ENCODE data around the gene CCL4.
"Not testable (repeated sequence)": the region's sequence is repeated elsewhere in the genome, so short reads cannot be mapped to it uniquely, and the experiment has no call there.

The CCL4 gene

DNA sequence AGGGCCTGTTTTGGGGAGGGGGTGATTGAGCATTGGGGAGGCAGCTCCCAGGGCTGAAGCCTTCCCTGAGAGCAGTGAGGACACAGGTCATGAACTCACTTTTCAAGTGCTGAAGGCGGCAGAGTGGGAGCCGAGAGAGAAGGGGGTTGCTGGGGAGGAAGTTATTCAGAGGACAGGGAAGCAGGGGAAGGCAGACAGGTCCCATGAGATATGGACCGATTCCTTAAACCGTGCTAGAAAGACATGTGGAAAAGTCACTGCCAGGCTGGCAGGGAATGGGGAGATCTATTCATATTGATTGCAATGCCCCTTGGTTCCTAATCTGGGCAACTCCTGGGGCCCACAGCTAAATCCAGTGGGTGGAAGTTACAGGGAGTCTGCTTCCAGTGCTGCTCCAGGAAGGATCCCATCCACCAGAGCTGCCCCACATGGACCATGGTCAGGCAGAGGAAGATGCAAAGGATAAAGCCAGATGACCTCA is 1.1 kb downstream of the CCL4 start:
- peak overlapping the region; percentile 25; the same call in 1 of the 2 replicates for H3K4me3 ChIP-seq (ENCODE audit: low read length)
- TF ChIP-seq ZNF274 (IDR thresholded peaks at IDR 0.05; ENCODE audit: low read depth, low read length): no peak

DNA sequence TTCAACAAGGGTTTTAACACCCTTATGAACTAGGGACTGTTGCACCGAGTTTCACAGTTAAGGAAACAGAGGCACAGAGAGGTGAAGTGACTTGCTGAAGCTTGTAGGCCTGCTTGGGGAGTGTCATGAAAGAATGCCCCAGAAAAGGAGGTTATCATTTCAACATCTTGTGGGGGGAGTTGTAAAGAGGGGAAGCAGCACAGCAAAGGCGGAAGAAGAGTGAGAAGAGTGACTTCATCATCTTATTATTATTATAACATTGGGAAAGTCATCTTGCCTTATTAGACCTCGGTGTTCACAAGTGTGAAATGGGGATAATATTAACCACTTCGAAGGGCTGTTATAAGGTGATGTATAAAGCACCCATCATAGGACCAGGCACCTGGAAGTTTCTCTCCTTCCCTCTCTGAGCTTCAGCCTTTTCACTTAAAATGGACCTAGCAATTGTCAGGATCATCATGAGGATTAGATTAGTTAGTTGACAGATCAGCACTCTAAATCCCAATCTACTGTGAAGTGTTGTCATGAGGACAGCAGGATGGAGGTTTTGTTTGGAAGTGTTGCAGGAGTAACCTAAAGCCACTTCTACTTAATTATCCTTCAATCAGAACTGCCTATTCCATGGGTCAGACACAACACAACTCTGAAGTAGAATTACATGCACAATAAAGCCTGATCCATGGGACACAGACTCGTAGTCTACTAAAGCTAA is 2.3 kb downstream of the CCL4 start:
- H3K4me3 ChIP-seq (ENCODE audit: low read length): no peak overlapping the region
- no peak for TF ChIP-seq ZNF274 (IDR thresholded peaks at IDR 0.05; ENCODE audit: low read depth, low read length)

DNA sequence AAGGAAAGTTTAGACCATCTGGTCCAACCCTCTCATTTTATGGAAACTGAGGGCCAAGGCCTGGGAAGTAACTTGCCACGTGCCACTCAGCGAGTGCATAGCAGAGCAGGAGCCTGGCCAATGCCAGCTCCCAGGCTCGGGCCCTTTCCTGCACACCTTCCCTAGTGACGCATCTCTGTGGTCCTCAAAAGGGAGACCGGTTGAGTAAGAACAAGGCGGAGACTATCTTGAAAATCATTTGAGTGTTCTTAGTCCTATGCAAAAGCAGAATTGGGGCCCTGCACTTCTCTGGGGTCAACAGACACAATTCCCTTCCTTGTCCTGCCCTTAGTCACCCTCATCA is 2.8 kb downstream of the CCL4 start:
- H3K4me3 ChIP-seq (ENCODE audit: low read length): no peak overlapping the region
- no peak for TF ChIP-seq ZNF274 (IDR thresholded peaks at IDR 0.05; ENCODE audit: low read depth, low read length)

DNA sequence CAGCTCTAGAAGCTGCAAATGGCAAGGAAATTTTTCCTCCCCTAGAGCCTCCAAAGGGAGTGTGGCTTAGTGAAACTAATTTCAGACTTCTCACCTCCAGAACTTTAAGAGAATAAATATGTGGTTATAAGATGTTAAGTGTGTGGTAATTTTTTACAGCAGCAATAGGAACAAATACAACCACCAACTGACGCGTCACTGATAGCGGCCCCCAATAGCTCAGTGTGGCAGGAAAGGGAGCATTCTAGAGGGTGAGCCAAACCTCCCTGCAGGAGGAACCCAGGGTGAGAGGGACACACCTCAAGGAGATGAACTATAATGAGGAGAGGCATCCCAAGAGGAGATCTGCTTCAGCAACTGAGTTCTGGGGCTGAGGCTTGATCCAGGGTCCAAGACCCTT is 4.0 kb downstream of the CCL4 start:
- H3K4me3 ChIP-seq (ENCODE audit: low read length): no peak overlapping the region
- TF ChIP-seq ZNF274 (IDR thresholded peaks at IDR 0.05; ENCODE audit: low read depth, low read length): no peak

DNA sequence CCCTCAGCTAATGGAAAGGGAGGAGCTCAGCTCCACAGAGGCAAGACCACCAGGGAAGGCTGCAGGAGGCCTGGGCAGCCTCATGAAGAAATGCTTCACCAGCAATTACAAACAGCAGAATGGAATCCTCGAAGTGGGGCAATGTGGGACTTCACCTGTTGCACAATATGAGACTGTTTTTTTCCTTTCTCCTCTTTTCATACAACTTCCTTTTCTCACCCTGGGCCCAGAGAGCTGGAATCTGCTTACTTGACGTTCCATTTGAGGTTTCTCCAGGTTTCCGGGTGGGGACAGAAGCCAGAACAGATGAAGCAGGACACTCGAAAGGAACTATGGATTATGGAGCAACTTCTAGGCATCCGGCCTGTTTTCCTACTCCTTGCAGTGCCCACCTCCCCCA is 4.6 kb downstream of the CCL4 start:
- not testable (repeated sequence) for H3K4me3 ChIP-seq (ENCODE audit: low read length)

DNA sequence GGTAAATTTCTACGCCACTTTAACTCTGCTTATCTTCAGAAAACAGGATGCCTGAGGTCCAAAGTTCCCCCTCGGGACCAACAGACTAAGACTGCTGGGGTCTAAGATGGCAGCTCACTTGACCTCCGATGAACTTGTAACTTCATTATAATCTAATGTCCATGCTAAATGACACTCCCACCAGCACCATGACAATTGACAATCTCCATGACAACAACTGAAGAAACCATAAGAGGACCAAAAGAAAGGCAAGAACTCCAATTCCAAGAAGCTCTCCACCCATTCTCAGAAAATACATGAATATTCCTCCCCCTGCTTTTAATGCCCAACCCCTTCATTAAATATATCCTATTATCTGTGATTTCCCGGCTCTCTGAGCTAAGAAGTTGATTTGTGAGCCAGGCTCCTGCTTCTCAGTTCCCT is 7.5 kb downstream of the CCL4 start:
- TF ChIP-seq ZNF274 (IDR thresholded peaks at IDR 0.05; ENCODE audit: low read depth, low read length): no peak
- H3K4me3 ChIP-seq (ENCODE audit: low read length): no peak overlapping the region

DNA sequence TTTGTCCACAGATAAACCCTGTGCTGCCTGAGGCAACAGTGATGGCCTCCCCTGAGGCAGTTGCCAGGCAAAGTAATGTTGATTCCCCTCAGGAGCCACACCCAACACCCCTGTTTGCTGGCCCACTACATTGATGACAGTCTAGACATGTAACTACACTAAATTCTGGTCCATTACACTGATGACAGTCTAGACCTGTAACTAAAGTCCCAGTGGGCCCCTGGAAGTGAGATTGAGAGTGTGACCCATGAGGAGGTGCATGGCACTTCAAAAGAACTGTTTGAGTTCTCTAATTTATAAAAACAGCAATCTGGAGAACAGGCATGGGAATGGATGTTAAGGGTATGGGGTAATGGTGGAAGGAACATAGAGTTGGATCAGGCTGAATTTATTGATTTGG is 8.9 kb downstream of the CCL4 start:
- TF ChIP-seq ZNF274 (IDR thresholded peaks at IDR 0.05; ENCODE audit: low read depth, low read length): peak; percentile 69
- H3K4me3 ChIP-seq (ENCODE audit: low read length): no peak overlapping the region

DNA sequence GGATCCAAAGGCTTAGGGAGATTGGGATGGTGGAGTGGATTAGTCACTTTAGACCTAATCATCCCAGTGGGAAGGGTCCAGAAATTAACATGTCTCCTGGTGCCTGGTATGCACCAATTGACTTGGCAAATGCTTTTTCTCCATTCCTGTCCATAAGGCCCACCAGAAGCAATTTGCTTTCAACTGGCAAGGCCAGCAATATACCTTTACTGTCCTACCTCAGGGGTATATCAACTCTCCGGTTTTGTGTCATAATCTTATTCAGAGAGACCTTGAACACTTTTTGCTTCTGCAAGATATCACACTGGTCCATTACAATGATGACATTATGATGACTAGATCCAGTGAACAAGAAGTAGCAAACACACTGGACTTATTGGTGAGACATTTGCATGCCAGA is 9.5 kb downstream of the CCL4 start:
- H3K4me3 ChIP-seq (ENCODE audit: low read length): not testable (repeated sequence)
- TF ChIP-seq ZNF274 (IDR thresholded peaks at IDR 0.05; ENCODE audit: low read depth, low read length): peak; percentile 8; the same call in 1 of the 2 replicates

DNA sequence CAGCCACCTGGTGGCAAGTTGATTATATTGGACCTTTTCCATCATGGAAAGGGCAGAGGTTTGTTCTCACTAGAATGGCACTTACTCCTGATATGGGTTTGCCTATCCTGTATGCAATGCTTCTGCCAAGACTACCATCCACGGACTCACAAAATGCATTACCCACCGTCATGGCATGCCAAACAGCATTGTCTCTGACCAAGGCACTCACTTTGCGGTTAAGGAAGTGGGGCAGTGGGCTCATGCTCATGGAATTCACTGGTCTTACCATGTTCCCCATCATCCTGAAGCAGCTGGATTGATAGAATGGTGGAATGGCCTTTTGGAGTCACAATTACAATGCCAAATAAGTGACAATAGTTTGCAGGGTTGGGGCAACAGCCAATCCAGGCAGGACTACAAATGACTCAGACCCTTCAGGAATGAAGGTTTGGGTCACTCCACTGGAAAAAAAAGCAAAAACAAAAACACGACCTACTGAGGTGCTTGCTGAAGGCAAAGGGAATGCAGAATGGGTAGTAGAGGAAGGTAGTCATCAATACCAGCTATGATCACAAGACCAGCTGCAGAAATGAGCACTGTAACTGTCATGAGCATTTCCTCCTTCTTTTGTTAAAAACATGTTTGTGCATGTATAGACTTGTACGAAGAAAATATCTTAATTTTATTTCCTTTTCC is 11.5 kb downstream of the CCL4 start:
- H3K4me3 ChIP-seq (ENCODE audit: low read length): not testable (repeated sequence)

DNA sequence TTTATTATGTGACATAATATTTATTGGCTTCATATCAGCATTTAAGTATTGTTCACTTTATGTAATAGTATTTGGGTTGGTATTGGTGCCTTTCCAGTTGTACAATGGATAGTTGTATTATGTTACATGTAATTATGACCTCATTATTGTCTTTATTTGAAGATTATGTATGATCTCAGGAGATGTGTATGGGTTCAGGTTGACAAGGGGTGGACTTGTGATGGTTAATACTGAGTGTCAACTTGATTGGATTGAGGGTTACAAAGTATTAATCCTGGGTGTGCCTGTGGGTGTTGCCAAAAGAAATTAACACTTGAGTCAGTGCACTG is 12.0 kb downstream of the CCL4 start:
- not testable (repeated sequence) for H3K4me3 ChIP-seq (ENCODE audit: low read length)

DNA sequence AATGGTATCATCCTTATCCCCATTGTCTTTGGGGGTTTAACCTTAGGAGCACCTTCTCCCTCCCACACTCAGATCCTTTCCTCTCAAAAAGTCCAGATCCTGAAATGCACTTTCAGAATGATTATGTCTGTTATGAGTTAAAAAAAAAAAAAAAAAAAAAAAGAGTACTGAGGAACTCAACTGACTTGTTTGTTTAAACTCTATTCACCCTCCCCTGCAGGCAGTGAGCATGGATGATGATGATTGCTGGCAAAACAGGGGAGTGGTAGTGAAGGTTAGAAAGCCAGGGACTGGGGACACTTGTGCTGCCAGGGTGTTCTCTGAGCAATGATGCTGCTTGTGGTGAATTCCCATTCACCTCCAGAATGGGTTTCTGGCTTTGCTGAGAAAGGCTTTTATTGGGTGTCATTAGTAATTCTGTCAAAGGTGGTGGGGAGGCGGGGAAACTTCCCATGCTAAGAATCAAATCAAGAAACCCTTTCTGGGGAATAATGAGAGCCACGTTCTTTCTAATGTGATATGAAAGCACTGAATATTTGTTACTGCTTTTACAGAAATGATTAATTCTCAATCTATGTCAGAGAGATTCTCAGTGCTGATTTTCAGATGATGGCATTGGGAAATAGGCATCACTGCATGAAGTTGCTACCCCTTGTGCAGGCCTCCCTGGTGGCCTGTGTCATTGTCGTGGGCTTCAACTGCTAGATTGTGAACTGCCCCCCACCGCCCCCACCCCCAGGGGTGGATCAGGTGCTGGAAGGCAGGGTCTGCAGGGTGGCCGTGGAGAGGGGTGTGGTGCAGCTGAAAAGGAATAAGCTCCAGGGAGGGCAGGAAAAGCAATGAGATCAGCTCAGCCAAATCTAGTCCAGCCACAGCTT is 14.1 kb downstream of the CCL4 start:
- TF ChIP-seq ZNF274 (IDR thresholded peaks at IDR 0.05; ENCODE audit: low read depth, low read length): no peak
- H3K4me3 ChIP-seq (ENCODE audit: low read length): no peak overlapping the region

DNA sequence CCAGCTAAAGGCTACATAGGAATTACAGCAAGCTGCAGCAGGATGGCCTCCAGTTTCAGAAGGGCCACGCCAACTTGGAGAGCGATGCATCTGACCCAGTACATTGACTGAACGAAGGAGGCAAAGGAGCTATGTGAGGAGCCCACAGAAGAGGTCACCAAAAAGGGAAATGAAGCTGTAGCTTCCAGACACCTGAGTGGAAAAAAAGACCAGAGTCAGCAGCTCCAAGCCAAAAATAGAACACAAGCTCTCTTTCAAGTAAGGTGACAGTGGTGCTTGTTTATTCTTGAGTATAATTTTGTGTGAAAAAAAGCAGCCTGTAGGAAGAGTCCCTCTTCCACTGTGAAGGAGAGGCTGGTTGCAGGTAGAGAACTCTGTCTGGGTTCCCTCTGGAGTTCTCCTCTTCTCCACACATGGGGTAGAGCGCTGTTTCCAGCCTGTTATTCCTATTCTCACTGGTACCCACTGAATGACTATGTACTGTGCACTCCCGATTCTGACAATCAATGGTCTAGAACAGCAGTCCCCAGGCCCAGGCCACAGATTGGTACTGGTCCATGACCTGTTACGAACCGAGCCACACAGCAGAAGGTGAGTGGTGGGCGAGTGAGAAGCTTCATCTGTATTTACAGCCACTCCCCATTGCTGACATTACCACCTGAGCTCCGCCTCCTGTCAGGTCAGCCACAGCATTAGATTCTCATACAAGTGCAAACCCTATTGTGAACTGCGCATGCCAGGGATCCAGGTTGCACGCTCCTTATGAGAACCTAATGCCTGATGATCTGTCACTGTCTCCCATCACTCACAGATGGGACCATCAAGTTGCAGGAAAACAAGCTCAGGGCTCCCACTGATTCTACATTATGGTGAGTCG is 15.1 kb downstream of the CCL4 start:
- TF ChIP-seq ZNF274 (IDR thresholded peaks at IDR 0.05; ENCODE audit: low read depth, low read length): no peak
- H3K4me3 ChIP-seq (ENCODE audit: low read length): no peak overlapping the region

DNA sequence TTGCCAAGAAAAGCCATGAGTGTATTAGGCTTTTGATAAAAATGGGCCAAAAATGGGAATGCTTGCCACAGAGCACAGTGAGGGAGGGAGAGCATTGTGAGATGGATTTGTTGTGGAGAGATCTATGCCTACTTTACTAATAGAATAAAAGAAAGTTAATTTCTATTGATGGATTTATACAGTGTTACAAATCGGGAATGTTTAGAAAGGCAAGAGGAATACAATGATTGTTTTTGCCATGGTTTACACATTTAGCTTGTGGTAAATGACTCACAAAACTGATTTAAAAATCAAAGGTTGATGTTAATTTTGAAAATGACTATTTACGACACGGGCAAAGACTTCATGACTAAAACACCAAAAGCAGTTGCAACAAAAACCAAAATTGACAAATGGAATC is 16.6 kb downstream of the CCL4 start:
- TF ChIP-seq ZNF274 (IDR thresholded peaks at IDR 0.05; ENCODE audit: low read depth, low read length): no peak
- no peak overlapping the region for H3K4me3 ChIP-seq (ENCODE audit: low read length)

DNA sequence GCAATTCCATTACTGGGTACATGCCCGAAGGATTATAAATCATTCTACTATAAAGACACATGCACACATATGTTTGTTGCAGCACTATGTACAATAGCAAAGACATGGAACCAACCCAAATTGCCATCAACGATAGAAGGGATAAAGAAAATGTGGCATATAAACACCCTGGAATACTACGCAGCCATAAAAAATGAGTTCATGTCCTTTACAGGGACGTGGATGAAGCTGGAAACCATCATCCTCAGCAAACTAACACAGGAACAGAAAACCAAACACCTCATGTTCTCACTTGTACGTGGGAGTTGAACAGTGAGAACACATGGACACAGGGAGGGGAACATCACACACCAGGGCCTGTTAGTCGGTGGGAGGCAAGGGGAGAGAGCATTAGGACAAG is 17.5 kb downstream of the CCL4 start:
- H3K4me3 ChIP-seq (ENCODE audit: low read length): not testable (repeated sequence)

All from GM08714 (cell line).